NT2/D1 (cell line): Measurements from ENCODE around the gene FOXS1.

Source experiments
- SUZ12 ChIP-seq: IDR thresholded peaks from 2 replicates; pipeline ENCODE4 v1.6.1; 2011; ENCODE audit not compliant: insufficient read length, insufficient read depth; ENCODE audit errors: extremely low read depth
- YY1 ChIP-seq: IDR thresholded peaks from 2 replicates; pipeline ENCODE4 v1.6.1; 2011; ENCODE audit not compliant: insufficient read length, insufficient read depth
- ZNF274 ChIP-seq: IDR thresholded peaks from 2 replicates; pipeline ENCODE4 v1.6.1; 2011; ENCODE audit warnings: mild to moderate bottlenecking, low read depth, low read length

DNA sequence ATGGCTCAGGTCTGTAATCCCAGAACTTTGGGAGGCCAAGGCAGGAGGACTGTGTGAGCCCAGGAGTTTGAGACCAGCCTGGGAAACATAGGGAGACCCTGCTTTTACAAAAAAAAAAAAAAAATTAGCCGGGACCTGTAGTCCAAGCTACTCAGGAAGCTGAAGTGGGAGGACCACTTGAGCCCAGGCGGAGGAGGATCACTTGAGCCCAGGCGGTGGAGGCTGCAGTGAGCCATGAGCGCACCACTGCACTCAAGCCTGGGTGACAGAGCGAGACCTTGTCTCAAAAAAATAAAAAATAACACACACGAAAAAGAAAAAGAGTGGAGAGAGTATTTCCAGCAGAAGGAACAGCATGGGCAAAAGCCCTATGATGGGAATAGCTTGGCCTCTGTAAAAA lies 27.0 kb upstream of the FOXS1 start:
- no peak for TF ChIP-seq ZNF274
- no peak for TF ChIP-seq SUZ12
- no peak for TF ChIP-seq YY1
